ENCODE measurements around the gene PROX1. TPM values are rescaled to one million over a fixed set of nuclear protein-coding genes. Genes with fewer than 3 reads are reported as not detected.

Gene PROX1
- total and polyA plus RNA-seq, 2 of the 8 experiments (the other 6 are each of a cell fraction or from before 2014, with no cell fraction given): 0.30 to 2.0 TPM

GRCh38 chr1:214028649-214029406 lies 41.1 kb downstream of the PROX1 start (continued):
- TF ChIP-seq ASH2L (IDR thresholded peaks at IDR 0.05; ENCODE audit: low read length) (no peak), BRCA1 (IDR thresholded peaks at IDR 0.05; ENCODE audit: low read depth, low read length) (no peak)
